SK-N-SH treated with all-trans-retinoic acid at 6 μM for 48 hours (cell line): ENCODE data around the gene HSPB2.

ENCODE experiments used
- ESRRG ChIP-seq: fragments of 250-450 bp; sonication (Bioruptor Pico); IDR thresholded peaks from 2 replicates; pipeline ENCODE4 v1.6.1; 2021; ENCODE audit warnings: mild to moderate bottlenecking
- GLIS3 ChIP-seq: fragments of 250-450 bp; sonication (Bioruptor Pico); IDR thresholded peaks from 2 replicates; pipeline ENCODE4 v1.5.0; 2020; ENCODE audit warnings: mild to moderate bottlenecking, moderate library complexity
- ISL1 ChIP-seq: fragments of 250-450 bp; sonication (Bioruptor Pico); IDR thresholded peaks from 2 replicates; pipeline ENCODE4 v2.1.2; 2022; ENCODE audit warnings: mild to moderate bottlenecking, moderate library complexity
- PPARA ChIP-seq: fragments of 250-450 bp; sonication (Bioruptor Pico); IDR thresholded peaks from 2 replicates; pipeline ENCODE4 v1.5.0; 2020; ENCODE audit warnings: mild to moderate bottlenecking, borderline replicate concordance
- SNAI2 ChIP-seq: fragments of 250-450 bp; sonication (Bioruptor Pico); IDR thresholded peaks from 2 replicates; pipeline ENCODE4 v1.5.0; 2020; ENCODE audit warnings: mild to moderate bottlenecking, moderate library complexity
- ZFP30 ChIP-seq: fragments of 450-650 bp; formaldehyde crosslinking; IDR thresholded peaks from 2 replicates; pipeline ENCODE4 v1.5.0; 2022; ENCODE audit warnings: mild to moderate bottlenecking, moderate library complexity
- TF ChIP-seq, protein P1 (sequence below): fragments of 250-450 bp; sonication (Bioruptor Pico); IDR thresholded peaks from 2 replicates; pipeline ENCODE4 v1.8.0; 2020; ENCODE audit warnings: mild to moderate bottlenecking, moderate library complexity, borderline replicate concordance
- TF ChIP-seq, protein P2 (sequence below): fragments of 250-450 bp; sonication (Bioruptor Pico); IDR thresholded peaks from 2 replicates; pipeline ENCODE4 v1.5.1; 2021; ENCODE audit warnings: mild to moderate bottlenecking, moderate library complexity

DNA sequence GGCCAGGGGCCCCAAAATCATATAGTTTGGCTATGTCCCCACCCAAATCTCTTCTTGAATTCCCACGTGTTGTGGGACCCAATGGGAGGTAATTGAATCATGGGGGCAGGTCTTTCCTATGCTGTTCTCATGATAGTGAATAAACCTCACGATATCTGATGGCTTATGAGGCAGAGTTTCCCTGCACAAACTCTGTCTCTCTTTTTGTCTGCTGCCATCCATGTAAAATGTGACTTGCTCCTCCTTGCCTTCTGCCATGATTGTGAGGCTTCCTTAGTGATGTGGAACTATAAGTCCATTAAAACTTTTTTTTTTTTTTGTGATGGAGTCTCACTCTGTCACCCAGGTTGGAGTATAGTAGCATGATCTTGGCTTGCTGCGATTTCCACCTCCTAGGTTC lies 39.0 kb downstream of the HSPB2 start:
- TF ChIP-seq SNAI2 (CRISPR knock-in tag), result no peak
- TF ChIP-seq, protein P1, sequence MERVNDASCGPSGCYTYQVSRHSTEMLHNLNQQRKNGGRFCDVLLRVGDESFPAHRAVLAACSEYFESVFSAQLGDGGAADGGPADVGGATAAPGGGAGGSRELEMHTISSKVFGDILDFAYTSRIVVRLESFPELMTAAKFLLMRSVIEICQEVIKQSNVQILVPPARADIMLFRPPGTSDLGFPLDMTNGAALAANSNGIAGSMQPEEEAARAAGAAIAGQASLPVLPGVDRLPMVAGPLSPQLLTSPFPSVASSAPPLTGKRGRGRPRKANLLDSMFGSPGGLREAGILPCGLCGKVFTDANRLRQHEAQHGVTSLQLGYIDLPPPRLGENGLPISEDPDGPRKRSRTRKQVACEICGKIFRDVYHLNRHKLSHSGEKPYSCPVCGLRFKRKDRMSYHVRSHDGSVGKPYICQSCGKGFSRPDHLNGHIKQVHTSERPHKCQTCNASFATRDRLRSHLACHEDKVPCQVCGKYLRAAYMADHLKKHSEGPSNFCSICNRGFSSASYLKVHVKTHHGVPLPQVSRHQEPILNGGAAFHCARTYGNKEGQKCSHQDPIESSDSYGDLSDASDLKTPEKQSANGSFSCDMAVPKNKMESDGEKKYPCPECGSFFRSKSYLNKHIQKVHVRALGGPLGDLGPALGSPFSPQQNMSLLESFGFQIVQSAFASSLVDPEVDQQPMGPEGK (CRISPR knock-in tag), result no peak
- TF ChIP-seq ZFP30 (CRISPR knock-in tag), result no peak
- TF ChIP-seq, protein P2, sequence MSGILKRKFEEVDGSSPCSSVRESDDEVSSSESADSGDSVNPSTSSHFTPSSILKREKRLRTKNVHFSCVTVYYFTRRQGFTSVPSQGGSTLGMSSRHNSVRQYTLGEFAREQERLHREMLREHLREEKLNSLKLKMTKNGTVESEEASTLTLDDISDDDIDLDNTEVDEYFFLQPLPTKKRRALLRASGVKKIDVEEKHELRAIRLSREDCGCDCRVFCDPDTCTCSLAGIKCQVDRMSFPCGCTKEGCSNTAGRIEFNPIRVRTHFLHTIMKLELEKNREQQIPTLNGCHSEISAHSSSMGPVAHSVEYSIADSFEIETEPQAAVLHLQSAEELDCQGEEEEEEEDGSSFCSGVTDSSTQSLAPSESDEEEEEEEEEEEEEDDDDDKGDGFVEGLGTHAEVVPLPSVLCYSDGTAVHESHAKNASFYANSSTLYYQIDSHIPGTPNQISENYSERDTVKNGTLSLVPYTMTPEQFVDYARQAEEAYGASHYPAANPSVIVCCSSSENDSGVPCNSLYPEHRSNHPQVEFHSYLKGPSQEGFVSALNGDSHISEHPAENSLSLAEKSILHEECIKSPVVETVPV, result no peak
- no peak for TF ChIP-seq ESRRG (CRISPR knock-in tag)
- no peak for TF ChIP-seq GLIS3 (CRISPR knock-in tag)
- TF ChIP-seq PPARA (CRISPR knock-in tag), result no peak
- no peak for TF ChIP-seq ISL1 (CRISPR knock-in tag)
